Large intestine (tissue), 3 donors: Measurements from ENCODE around the gene CPNE5. TPM values are rescaled to one million over a fixed set of nuclear protein-coding genes. Genes with fewer than 3 reads are reported as not detected.

Experiments
- DNase-seq, 2 donors: peaks; one replicate each; pipeline versions ENCODE4 v3.0.0 to v3.0.0-alpha.2; 2013
- H3K27ac ChIP-seq: one replicate; pipeline ENCODE4 v1.5.1; 2013; ENCODE audit warnings: low read length
- H3K27me3 ChIP-seq: 2 replicates; pipeline ENCODE4 v1.6.1; 2013; ENCODE audit warnings: low read length; ENCODE audit not compliant: control insufficient read depth, insufficient read depth
- H3K36me3 ChIP-seq: 2 replicates; pipeline ENCODE4 v1.6.1; 2013; ENCODE audit warnings: low read length; ENCODE audit not compliant: control insufficient read depth, insufficient read depth
- H3K4me1 ChIP-seq: one replicate; pipeline ENCODE4 v1.6.1; 2013; ENCODE audit warnings: low read length; ENCODE audit not compliant: control insufficient read depth, insufficient read depth
- H3K4me3 ChIP-seq: one replicate; pipeline ENCODE4 v1.5.1; 2013; ENCODE audit warnings: low read length
- H3K9me3 ChIP-seq: one replicate; pipeline ENCODE4 v1.6.1; 2013; ENCODE audit warnings: mild to moderate bottlenecking, low read depth, low read length, moderate library complexity; ENCODE audit not compliant: control insufficient read depth
- WGBS: methylation state at CpG from one replicate; pipeline ENCODE4 v1.1.5; 2013; ENCODE audit warnings: low lambda C conversion rate; ENCODE audit not compliant: insufficient coverage; 5-methylcytosine and 5-hydroxymethylcytosine counted together
- polyA plus RNA-seq: library from polyadenylated mRNA; unstranded; fragments of 120-200 nt; gene quantifications from one replicate; pipeline ENCODE4 v1.2.1, GENCODE V29; 2013

Gene CPNE5
- polyA plus RNA-seq, 1 donor, result 3.9 TPM

GRCh38 chr6:36791521-36792135 lies 47.6 kb downstream of the CPNE5 start:
- no CpG with 5 or more reads among the region's 10 CpGs for WGBS
- Histone ChIP-seq H3K4me1 (peaks cover 4% of the 10 kb centered on the region), H3K27me3 (peaks cover 18% of the 10 kb centered on the region), H3K27ac (no peak overlapping the region), H3K36me3 (no peaks in the 10 kb centered on the region), H3K9me3 (no peaks in the 10 kb centered on the region), H3K4me3 (no peak overlapping the region)
- no peak for DNase-seq

GRCh38 chr6:36791085-36791484 lies 48.2 kb downstream of the CPNE5 start:
- Histone ChIP-seq H3K9me3 (no peaks in the 10 kb centered on the region), H3K27ac (no peak overlapping the region), H3K27me3 (peaks cover 18% of the 10 kb centered on the region), H3K4me3 (no peak overlapping the region), H3K36me3 (no peaks in the 10 kb centered on the region), H3K4me1 (peaks cover 4% of the 10 kb centered on the region)
- no peak for DNase-seq
- WGBS, result 83% methylated on average over 1 of the region's 2 CpGs

GRCh38 chr6:36788768-36789167 lies 50.5 kb downstream of the CPNE5 start:
- no CpG with 5 or more reads among the region's 4 CpGs for WGBS
- no peak for DNase-seq
- no peaks in the 10 kb centered on the region for H3K4me1 ChIP-seq

GRCh38 chr6:36788186-36788585 lies 51.1 kb downstream of the CPNE5 start:
- no CpG with 5 or more reads among the region's 8 CpGs for whole genome bisulfite sequencing
- no peak overlapping the region for H3K4me3 ChIP-seq
- peaks cover 13% of the 10 kb centered on the region for H3K27me3 ChIP-seq
- H3K27ac ChIP-seq, result no peak overlapping the region
- H3K36me3 ChIP-seq, result no peaks in the 10 kb centered on the region
- no peaks in the 10 kb centered on the region for H3K4me1 ChIP-seq
- no peaks in the 10 kb centered on the region for H3K9me3 ChIP-seq
- no peak for DNase-seq

More at GRCh38 chr6:36788768-36789167, 50.5 kb downstream of the CPNE5 start:
- Histone ChIP-seq H3K9me3 (no peaks in the 10 kb centered on the region), H3K27me3 (peaks cover 17% of the 10 kb centered on the region), H3K27ac (no peak overlapping the region), H3K4me3 (no peak overlapping the region), H3K36me3 (no peaks in the 10 kb centered on the region)

GRCh38 chr6:36787210-36787609 lies 52.0 kb downstream of the CPNE5 start:
- Histone ChIP-seq H3K27ac (no peak overlapping the region), H3K9me3 (no peaks in the 10 kb centered on the region)
- no CpG with 5 or more reads among the region's 4 CpGs for WGBS

GRCh38 chr6:36786055-36786675 lies 53.1 kb downstream of the CPNE5 start:
- WGBS, result 0% methylated on average over 1 of the region's 6 CpGs
- no peaks in the 10 kb centered on the region for H3K9me3 ChIP-seq

More at GRCh38 chr6:36787210-36787609, 52.0 kb downstream of the CPNE5 start:
- Histone ChIP-seq H3K27me3 (peaks cover 6% of the 10 kb centered on the region), H3K4me1 (no peaks in the 10 kb centered on the region), H3K36me3 (no peaks in the 10 kb centered on the region), H3K4me3 (no peak overlapping the region)
- no peak for DNase-seq

GRCh38 chr6:36784376-36784636 lies 54.9 kb downstream of the CPNE5 start:
- DNase-seq, result no peak
- H3K36me3 ChIP-seq, result no peaks in the 10 kb centered on the region
- no peak overlapping the region for H3K27ac ChIP-seq
- H3K4me3 ChIP-seq, result no peak overlapping the region
- peaks cover 6% of the 10 kb centered on the region for H3K27me3 ChIP-seq
- H3K4me1 ChIP-seq, result peaks cover 18% of the 10 kb centered on the region
- H3K9me3 ChIP-seq, result no peaks in the 10 kb centered on the region
- WGBS, result no CpG with 5 or more reads among the region's 3 CpGs

More at GRCh38 chr6:36786055-36786675, 53.1 kb downstream of the CPNE5 start:
- H3K4me1 ChIP-seq, result peaks cover 6% of the 10 kb centered on the region
- peaks cover 6% of the 10 kb centered on the region for H3K27me3 ChIP-seq
- no peaks in the 10 kb centered on the region for H3K36me3 ChIP-seq
- H3K4me3 ChIP-seq, result no peak overlapping the region
- no peak for DNase-seq
- no peak overlapping the region for H3K27ac ChIP-seq

GRCh38 chr6:36783603-36784375 lies 55.5 kb downstream of the CPNE5 start:
- Histone ChIP-seq H3K27me3 (peaks cover under 1% of the 10 kb centered on the region), H3K27ac (no peak overlapping the region), H3K4me3 (no peak overlapping the region), H3K4me1 (peaks cover 18% of the 10 kb centered on the region), H3K9me3 (no peaks in the 10 kb centered on the region), H3K36me3 (no peaks in the 10 kb centered on the region)
- WGBS, result 100% methylated on average over 1 of the region's 5 CpGs
- DNase-seq, result no peak

- H3K4me1 ChIP-seq, result peaks cover 18% of the 10 kb centered on the region
- DNase-seq, result no peak
- no peak overlapping the region for H3K4me3 ChIP-seq
- H3K27me3 ChIP-seq, result no peaks in the 10 kb centered on the region
- WGBS, result no CpG with 5 or more reads among the region's 8 CpGs
- no peak overlapping the region for H3K27ac ChIP-seq
- no peaks in the 10 kb centered on the region for H3K9me3 ChIP-seq
- no peaks in the 10 kb centered on the region for H3K36me3 ChIP-seq
Observed at GRCh38 chr6:36781669-36782068, 57.6 kb downstream of the CPNE5 start.

- WGBS, result no CpG with 5 or more reads among the region's 11 CpGs
- no peak overlapping the region for H3K27ac ChIP-seq
- H3K9me3 ChIP-seq, result no peaks in the 10 kb centered on the region
- no peak overlapping the region for H3K4me3 ChIP-seq
- no peaks in the 10 kb centered on the region for H3K27me3 ChIP-seq
- H3K36me3 ChIP-seq, result no peaks in the 10 kb centered on the region
- peak; percentile 47 to 78 for DNase-seq
- H3K4me1 ChIP-seq, result peaks cover 18% of the 10 kb centered on the region
Observed at GRCh38 chr6:36780442-36781177, 58.6 kb downstream of the CPNE5 start.
